ENCODE data around the gene FAM107B.

The FAM107B gene

GRCh38 chr10:14545827-14546226 is 228.9 kb downstream of the FAM107B start:
- Mint-ChIP-seq H3K4me3 (no peak overlapping the region), H3K27me3 (ENCODE audit: low read depth) (no peaks in the 10 kb centered on the region), H3K4me1 (peaks cover 43% of the 10 kb centered on the region), H3K9me3 (no peaks in the 10 kb centered on the region), H3K27ac (no peak overlapping the region), H3K36me3 (ENCODE audit: low read depth) (peaks cover 6% of the 10 kb centered on the region)
- TF ChIP-seq, protein P1, sequence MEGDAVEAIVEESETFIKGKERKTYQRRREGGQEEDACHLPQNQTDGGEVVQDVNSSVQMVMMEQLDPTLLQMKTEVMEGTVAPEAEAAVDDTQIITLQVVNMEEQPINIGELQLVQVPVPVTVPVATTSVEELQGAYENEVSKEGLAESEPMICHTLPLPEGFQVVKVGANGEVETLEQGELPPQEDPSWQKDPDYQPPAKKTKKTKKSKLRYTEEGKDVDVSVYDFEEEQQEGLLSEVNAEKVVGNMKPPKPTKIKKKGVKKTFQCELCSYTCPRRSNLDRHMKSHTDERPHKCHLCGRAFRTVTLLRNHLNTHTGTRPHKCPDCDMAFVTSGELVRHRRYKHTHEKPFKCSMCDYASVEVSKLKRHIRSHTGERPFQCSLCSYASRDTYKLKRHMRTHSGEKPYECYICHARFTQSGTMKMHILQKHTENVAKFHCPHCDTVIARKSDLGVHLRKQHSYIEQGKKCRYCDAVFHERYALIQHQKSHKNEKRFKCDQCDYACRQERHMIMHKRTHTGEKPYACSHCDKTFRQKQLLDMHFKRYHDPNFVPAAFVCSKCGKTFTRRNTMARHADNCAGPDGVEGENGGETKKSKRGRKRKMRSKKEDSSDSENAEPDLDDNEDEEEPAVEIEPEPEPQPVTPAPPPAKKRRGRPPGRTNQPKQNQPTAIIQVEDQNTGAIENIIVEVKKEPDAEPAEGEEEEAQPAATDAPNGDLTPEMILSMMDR (IDR thresholded peaks at IDR 0.05; ENCODE audit: unreplicated experiment in 3 of 3) = no peak

- H3K9me3 Mint-ChIP-seq = no peaks in the 10 kb centered on the region
- peaks cover 46% of the 10 kb centered on the region for H3K4me1 Mint-ChIP-seq
- peak overlapping the region in 1 of 3 experiments; percentile 35 for H3K27ac Mint-ChIP-seq
- no peaks in the 10 kb centered on the region for H3K27me3 Mint-ChIP-seq (ENCODE audit: low read depth)
- TF ChIP-seq, protein P1 (IDR thresholded peaks at IDR 0.05; ENCODE audit: unreplicated experiment in 3 of 3) = no peak
- H3K4me3 Mint-ChIP-seq = no peak overlapping the region
- peaks cover 9% of the 10 kb centered on the region for H3K36me3 Mint-ChIP-seq (ENCODE audit: low read depth)
Observed at GRCh38 chr10:14543904-14544210, 230.8 kb downstream of the FAM107B start.

DNA sequence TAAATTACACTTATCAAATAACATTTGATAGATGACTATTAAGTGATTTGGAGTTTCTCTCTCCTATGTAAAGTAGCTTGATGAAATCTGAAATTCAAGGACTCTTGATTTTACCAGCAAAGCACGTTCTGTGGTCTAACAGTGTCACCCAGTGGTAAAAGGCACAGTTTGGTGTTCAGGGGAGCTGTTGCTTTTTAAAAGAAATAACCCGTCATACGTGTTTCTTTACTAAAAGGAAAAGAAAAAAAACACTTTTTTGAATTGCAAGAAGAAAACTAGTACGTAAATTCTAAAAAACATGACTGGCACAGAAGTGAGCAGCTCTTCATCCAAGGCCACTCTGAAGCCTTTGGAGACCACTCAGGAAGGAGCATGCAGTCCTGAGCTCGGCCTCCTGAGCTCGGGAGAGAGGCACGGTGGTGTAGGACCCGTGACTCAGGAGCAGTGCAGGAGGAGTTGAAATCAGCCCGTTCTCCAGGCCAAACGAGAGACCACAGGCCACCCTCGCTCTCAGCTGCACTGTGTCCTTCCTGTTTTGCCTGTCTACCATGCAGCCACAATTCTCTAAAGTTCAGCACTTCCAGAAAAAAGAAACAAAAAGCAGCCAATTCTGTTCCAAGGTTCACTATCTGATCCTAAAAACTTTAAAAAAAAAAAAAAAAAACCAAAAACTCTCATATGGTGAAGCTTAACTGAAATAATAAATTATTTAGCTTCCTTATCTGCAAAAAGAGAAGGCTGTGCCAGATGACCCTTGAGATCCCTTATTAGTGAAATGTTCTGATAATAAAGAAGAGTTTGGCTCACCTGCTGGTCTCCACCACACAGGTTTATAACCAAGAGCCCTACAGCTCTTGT is 231.4 kb downstream of the FAM107B start:
- H3K27ac Mint-ChIP-seq = no peak overlapping the region
- peaks cover 46% of the 10 kb centered on the region for H3K4me1 Mint-ChIP-seq
- no peaks in the 10 kb centered on the region for H3K9me3 Mint-ChIP-seq
- H3K36me3 Mint-ChIP-seq (ENCODE audit: low read depth) = peaks cover 9% of the 10 kb centered on the region
- no peaks in the 10 kb centered on the region for H3K27me3 Mint-ChIP-seq (ENCODE audit: low read depth)
- TF ChIP-seq, protein P1 (IDR thresholded peaks at IDR 0.05; ENCODE audit: unreplicated experiment in 3 of 3) = peak; percentile 41 to 50 (median 42)
- no peak overlapping the region for H3K4me3 Mint-ChIP-seq

GRCh38 chr10:14541379-14541778 is 233.3 kb downstream of the FAM107B start:
- Mint-ChIP-seq H3K36me3 (ENCODE audit: low read depth) (peaks cover 7% of the 10 kb centered on the region), H3K4me3 (no peak overlapping the region), H3K4me1 (peaks cover 40% of the 10 kb centered on the region), H3K27ac (peak overlapping the region in 1 of 3 experiments; percentile 2), H3K27me3 (ENCODE audit: low read depth) (no peaks in the 10 kb centered on the region), H3K9me3 (no peaks in the 10 kb centered on the region)
- TF ChIP-seq, protein P1 (IDR thresholded peaks at IDR 0.05; ENCODE audit: unreplicated experiment in 3 of 3) = no peak

DNA sequence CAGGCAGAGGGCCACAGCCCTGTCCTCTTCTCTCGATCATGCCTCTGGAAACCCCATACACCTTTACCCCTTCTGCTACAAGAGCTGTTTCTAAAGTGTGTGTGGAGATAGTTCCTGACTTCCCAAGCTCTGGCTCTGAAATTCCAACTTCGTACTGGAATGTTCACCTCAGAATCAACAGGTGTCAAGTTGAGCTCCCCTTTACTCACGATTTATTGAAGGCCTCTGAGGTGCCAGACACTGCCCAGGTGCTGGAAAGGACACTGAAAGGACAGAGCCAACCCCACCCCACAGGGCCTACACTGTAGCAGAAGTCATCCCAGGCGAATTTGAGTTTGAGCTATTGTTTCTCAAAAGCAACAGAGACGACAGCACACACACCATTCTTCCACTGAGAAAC is 234.1 kb downstream of the FAM107B start:
- Mint-ChIP-seq H3K4me3 (no peak overlapping the region), H3K27me3 (ENCODE audit: low read depth) (no peaks in the 10 kb centered on the region), H3K27ac (no peak overlapping the region), H3K9me3 (no peaks in the 10 kb centered on the region), H3K36me3 (ENCODE audit: low read depth) (peaks cover 7% of the 10 kb centered on the region), H3K4me1 (peaks cover 33% of the 10 kb centered on the region)
- TF ChIP-seq, protein P1 (IDR thresholded peaks at IDR 0.05; ENCODE audit: unreplicated experiment in 3 of 3) = no peak

GRCh38 chr10:14540062-14540461 is 234.6 kb downstream of the FAM107B start:
- Mint-ChIP-seq H3K4me1 (peaks cover 38% of the 10 kb centered on the region), H3K9me3 (no peaks in the 10 kb centered on the region), H3K27ac (no peak overlapping the region), H3K27me3 (ENCODE audit: low read depth) (no peaks in the 10 kb centered on the region), H3K36me3 (ENCODE audit: low read depth) (peaks cover 7% of the 10 kb centered on the region), H3K4me3 (no peak overlapping the region)
- TF ChIP-seq, protein P1 (IDR thresholded peaks at IDR 0.05; ENCODE audit: unreplicated experiment in 3 of 3) = no peak

Data from nephron (organoid).